ENCODE results near the gene NEDD4L.
"Not testable (repeated sequence)": the region's sequence is repeated elsewhere in the genome, so short reads cannot be mapped to it uniquely, and the experiment has no call there.

Gene NEDD4L

DNA sequence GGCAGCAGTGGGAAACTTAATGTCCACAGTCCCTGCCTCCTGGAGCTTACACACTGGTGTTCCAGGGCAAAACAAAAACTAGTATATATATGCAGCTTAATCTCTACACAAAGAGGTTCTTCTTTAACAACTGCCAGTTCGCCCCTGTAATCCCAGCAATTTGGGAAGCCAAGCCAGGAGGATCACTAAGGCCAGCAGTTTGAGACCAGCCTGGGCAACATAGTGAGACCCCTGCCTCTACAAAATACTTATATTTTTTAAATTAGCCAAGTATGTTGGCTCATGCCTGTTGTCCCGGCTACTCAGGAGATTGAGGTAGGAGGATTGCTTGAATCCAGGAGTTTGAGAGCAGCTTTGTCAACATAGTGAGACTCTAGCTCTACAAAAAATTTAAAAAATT, 17.2 kb upstream of the NEDD4L start:
- no peak for DNase-seq (ENCODE audit: low read depth in 2 of 2, low spot score in 1 of 2)

- no peak for DNase-seq (ENCODE audit: low read depth in 2 of 2, low spot score in 1 of 2)
These were observed 16.7 kb upstream of the NEDD4L start for GRCh38 chr18:58027341-58027740.

- no peak for DNase-seq (ENCODE audit: low read depth in 2 of 2, low spot score in 1 of 2)
These were observed 15.8 kb upstream of the NEDD4L start for GRCh38 chr18:58028109-58028784.

DNA sequence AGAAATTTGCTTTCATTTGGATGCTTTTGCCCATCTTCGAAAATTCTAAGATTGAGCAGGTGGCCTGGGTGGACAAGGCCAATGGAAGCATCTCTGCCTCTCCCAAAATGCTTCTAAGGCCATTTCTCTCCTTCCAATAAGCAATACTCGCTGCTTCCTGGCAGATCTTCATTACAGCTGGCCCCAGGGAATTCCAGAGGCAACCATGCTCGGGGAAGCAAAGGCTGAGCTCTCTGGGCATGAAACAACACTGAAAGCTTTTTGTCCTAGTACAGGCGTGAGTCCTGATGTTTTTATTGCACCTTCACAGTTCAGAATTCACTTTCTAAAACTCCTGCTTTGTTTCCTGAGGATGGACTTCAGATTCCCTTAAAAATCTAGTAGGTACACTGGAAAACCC, 11.8 kb upstream of the NEDD4L start:
- no peak for DNase-seq (ENCODE audit: low read depth in 2 of 2, low spot score in 1 of 2)

DNA sequence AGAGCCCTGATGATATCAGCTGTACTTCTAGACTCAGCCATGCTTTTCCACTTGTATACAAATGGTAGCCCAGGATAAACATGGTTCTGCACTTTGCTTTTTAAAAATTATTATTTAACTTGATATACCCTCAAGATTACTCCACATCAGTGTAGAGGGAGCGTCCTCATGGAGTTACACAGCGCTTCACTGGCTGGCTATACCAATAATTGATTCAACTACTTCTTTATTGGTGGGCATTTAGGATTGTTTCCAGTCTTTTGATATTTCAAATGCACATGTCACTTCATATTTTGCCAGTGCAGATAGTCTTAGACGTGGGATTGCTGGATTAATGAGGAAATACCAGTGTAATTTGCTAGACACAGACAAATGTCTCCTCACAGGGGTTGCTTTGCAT, 10.8 kb upstream of the NEDD4L start:
- no peak for DNase-seq (ENCODE audit: low read depth in 2 of 2, low spot score in 1 of 2)

GRCh38 chr18:58034370-58034769, 9.7 kb upstream of the NEDD4L start:
- no peak for DNase-seq (ENCODE audit: low read depth in 2 of 2, low spot score in 1 of 2)

DNA sequence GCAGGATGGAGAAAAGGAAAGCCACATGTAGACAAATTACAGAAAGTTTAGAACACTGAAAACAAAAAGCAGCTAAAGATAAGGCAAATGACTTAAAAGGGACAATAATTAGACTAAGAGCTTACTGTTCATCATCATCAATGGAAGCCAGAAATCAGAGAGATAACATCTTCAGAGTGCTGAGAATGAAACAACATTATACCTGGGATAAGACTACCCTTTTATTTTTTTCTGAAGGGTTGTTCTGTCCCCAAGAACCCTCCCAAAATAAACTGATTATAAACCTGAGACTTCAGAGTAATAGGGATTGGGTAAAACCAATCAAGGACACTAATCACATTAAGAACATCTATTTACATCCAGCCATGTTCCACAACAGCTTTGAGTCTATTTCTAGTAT, 6.9 kb upstream of the NEDD4L start:
- DNase-seq (ENCODE audit: low read depth in 2 of 2, low spot score in 1 of 2), result no peak

DNA sequence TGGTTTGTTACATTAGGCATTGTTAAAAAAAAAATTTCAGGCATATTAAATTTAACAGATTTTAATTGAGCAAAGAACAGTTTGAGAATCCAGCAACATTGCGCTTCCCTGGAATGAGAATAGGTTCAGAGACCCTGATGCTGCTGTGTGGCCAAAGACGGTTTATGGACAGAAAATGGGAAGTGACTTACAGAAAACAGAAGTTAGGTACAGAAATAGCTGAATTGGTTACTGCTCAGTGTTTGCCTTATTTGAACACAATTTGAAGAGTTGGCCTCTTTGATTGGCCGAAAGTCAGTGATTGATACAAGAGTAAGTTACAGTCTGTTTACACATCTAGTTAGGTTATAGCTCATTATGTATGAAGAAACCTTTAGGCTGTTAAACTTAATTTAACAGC, 6.0 kb upstream of the NEDD4L start:
- no peak for DNase-seq (ENCODE audit: low read depth in 2 of 2, low spot score in 1 of 2)

DNA sequence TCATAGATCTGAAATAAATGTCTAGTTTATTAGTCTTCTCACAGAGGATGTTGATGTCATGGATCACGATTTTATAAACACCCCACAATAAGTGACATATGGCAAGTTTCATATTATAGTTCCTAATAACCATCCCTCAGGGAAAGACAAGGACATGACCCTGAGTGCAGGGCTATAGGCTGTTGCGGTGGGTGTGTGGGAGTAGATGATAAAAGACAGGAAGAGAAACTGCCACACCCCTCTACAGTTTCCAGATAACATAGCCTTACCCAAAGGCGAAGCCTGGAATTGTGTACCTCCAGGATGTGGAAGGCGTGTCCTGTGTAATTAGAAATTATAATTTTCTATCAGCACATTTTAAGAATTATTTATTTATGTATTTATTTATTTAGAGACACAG, 2.4 kb upstream of the NEDD4L start:
- DNase-seq (ENCODE audit: low read depth in 2 of 2, low spot score in 1 of 2), result no peak

DNA sequence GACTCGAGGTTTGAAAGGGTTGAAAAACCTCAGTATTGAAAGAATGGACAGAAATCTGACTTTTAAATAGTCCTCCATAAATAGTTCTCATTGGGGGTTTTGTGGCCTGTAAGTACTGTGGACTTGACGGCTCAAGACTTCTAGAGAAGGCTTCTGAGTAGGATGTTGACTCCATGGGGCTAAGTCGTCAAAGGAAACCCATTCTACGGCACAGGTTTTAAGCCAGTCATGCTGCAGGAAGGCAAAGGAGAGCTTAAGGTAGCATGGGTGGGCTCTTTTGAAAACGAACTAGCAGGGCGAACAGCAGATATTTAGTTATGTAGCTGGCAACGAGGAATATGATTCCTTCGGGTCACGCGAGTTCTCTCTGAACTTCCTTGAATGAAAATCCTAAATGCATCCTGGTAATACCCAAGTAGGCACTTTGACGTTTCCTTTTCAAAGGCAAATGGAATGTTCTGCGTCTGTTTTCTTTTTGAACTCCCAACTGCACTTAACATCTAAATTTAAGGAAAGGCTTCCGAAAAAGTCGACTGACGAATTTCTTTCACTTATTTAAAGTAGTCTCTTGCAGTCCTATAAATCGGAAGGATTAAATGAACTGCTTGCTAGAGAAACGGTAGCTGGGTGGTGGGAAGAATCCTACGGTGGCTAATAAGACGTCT, 1.1 kb upstream of the NEDD4L start:
- DNase-seq (ENCODE audit: low read depth in 2 of 2, low spot score in 1 of 2), result no peak

- no peak for DNase-seq (ENCODE audit: low read depth in 2 of 2, low spot score in 1 of 2)
These were observed 580 bp downstream of the NEDD4L start for GRCh38 chr18:58044370-58045241.

- no peak for DNase-seq (ENCODE audit: low read depth in 2 of 2, low spot score in 1 of 2)
These were observed 1.4 kb downstream of the NEDD4L start for GRCh38 chr18:58045242-58046092.

GRCh38 chr18:58046093-58046793, 2.2 kb downstream of the NEDD4L start:
- no peak for DNase-seq (ENCODE audit: low read depth in 2 of 2, low spot score in 1 of 2)

- no peak for DNase-seq (ENCODE audit: low read depth in 2 of 2, low spot score in 1 of 2)
These were observed 2.9 kb downstream of the NEDD4L start for GRCh38 chr18:58046794-58047555.

- no peak for DNase-seq (ENCODE audit: low read depth in 2 of 2, low spot score in 1 of 2)
These were observed 3.5 kb downstream of the NEDD4L start for GRCh38 chr18:58047556-58047882.

- DNase-seq (ENCODE audit: low read depth in 2 of 2, low spot score in 1 of 2), result no peak
These were observed 4.1 kb downstream of the NEDD4L start for GRCh38 chr18:58048081-58048642.

GRCh38 chr18:58049000-58049688, 5.1 kb downstream of the NEDD4L start:
- DNase-seq (ENCODE audit: low read depth in 2 of 2, low spot score in 1 of 2), result no peak

DNA sequence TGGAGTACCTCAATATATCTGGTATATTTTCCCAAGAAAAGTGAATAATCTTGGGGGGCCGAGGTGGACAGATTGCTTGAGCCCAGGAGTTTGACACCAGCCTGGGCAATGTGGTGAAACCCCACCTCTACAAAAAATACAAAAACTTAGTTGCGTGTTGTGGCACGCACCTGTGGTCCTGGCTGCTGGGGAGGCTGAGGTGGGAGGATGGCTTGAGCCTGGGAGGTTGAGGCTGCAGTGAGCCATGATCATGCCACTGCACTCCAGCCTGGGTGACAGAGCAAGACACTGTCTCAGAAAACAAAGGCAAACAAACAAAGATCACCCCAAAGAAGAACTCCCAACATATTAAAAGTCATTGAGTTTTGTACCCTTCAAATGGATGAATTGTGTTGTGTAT, 6.9 kb downstream of the NEDD4L start:
- DNase-seq (ENCODE audit: low read depth in 2 of 2, low spot score in 1 of 2), result not testable (repeated sequence)

Measured in stimulated activated CD8-positive, alpha-beta memory T cell treated with anti-CD3 and anti-CD28 coated beads, Interleukin-4, amount 100 ng/mL, for 4 hours (primary cell).